ENCODE data around the gene HOXA4. TPM values are rescaled to one million over a fixed set of nuclear protein-coding genes. Genes with fewer than 3 reads are reported as not detected.
A peak's percentile ranks its signal among the peaks of the same experiment; 100 is the strongest.

The HOXA4 gene
- total RNA-seq, 1 donor from 2014 or later: 14.6 TPM

GRCh38 chr7:27123477-27124053 lies 7.0 kb downstream of the HOXA4 start:
- no peak for DNase-seq (ENCODE audit: low read depth)
- peak overlapping the region; percentile 77 for H3K4me3 ChIP-seq (ENCODE audit: low read depth, low read length)
- TF ChIP-seq, protein P1, sequence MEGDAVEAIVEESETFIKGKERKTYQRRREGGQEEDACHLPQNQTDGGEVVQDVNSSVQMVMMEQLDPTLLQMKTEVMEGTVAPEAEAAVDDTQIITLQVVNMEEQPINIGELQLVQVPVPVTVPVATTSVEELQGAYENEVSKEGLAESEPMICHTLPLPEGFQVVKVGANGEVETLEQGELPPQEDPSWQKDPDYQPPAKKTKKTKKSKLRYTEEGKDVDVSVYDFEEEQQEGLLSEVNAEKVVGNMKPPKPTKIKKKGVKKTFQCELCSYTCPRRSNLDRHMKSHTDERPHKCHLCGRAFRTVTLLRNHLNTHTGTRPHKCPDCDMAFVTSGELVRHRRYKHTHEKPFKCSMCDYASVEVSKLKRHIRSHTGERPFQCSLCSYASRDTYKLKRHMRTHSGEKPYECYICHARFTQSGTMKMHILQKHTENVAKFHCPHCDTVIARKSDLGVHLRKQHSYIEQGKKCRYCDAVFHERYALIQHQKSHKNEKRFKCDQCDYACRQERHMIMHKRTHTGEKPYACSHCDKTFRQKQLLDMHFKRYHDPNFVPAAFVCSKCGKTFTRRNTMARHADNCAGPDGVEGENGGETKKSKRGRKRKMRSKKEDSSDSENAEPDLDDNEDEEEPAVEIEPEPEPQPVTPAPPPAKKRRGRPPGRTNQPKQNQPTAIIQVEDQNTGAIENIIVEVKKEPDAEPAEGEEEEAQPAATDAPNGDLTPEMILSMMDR (conservative IDR thresholded peaks at IDR 0.05; ENCODE audit: low read depth, low read length): no peak

DNA sequence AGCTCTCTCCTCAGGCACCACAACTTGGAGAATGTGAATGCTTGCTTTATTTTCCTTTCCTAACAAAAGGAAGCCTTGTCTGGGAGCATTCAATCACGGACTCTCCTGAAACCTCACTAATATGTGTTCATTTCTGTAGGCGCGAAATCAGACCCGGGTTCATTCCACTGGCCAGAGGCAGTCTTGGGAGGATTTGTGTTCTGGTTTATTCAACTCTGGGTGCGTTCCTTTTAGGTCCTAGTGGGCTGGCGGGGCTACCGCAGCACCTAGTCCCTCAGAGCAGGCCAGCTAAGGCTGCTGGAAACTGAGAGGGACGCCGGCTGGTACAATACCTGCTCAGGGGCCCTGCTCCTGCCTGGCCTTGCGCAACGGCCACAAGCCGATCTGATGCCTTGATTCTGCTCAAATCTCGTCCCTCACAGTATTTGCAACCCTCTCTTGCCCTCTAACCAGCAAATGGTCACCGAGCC lies 7.5 kb downstream of the HOXA4 start:
- DNase-seq (ENCODE audit: low read depth): no peak
- H3K4me3 ChIP-seq (ENCODE audit: low read depth, low read length): peak overlapping the region; percentile 77
- TF ChIP-seq, protein P1 (conservative IDR thresholded peaks at IDR 0.05; ENCODE audit: low read depth, low read length): no peak

GRCh38 chr7:27122077-27122910 lies 8.3 kb downstream of the HOXA4 start:
- TF ChIP-seq, protein P1 (conservative IDR thresholded peaks at IDR 0.05; ENCODE audit: low read depth, low read length): no peak
- H3K4me3 ChIP-seq (ENCODE audit: low read depth, low read length): peak overlapping the region; percentile 77

GRCh38 chr7:27121684-27122076 lies 8.9 kb downstream of the HOXA4 start:
- peak overlapping the region; percentile 77 for H3K4me3 ChIP-seq (ENCODE audit: low read depth, low read length)
- DNase-seq (ENCODE audit: low read depth): no peak
- TF ChIP-seq, protein P1 (conservative IDR thresholded peaks at IDR 0.05; ENCODE audit: low read depth, low read length): no peak

More at GRCh38 chr7:27122077-27122910, 8.3 kb downstream of the HOXA4 start:
- no peak for DNase-seq (ENCODE audit: low read depth)

DNA sequence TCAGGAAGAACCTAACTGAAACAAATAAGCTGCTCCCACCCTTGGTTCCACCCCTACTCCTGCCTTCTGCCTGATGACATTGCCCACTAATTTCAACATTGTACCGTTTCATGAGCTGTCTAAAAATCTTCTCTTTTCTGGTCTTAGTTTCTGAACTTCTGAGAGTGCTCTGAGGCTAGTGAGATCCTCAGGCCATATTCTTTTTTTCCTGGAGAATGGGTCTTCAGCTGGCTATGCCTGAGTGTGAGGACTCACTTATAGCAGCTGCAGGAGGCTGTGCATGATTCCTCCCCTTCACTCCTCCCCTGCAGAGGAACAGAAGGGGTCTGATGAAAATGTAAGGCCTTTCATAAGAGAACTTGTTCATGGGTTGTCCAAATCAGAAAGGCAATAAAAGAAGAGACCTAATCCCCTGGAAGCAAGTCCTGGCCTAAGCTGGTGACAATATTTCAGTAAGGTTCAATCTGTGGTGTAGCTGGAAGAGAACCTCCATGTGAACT lies 11.1 kb downstream of the HOXA4 start:
- TF ChIP-seq, protein P1 (conservative IDR thresholded peaks at IDR 0.05; ENCODE audit: low read depth, low read length): no peak
- H3K4me3 ChIP-seq (ENCODE audit: low read depth, low read length): peak overlapping the region; percentile 77
- DNase-seq (ENCODE audit: low read depth): no peak

DNA sequence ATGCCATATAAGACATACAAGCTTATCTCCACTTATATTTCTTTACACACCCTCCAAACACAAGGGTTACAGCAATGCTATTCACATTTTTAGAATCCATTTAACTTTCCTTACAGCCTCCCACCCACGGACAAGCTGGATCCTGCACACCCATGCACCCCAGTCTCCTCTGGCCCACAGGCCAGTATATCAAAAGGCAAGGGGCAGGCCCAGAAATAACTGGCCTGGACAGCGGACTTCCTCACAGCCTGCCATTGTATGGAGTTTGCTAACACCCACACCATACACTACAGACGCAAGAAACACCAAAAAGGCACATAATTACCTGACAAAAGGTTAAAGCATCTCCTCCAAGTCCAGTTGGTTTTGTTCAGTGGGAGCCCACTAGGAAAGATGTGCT lies 12.0 kb downstream of the HOXA4 start:
- H3K4me3 ChIP-seq (ENCODE audit: low read depth, low read length): peak overlapping the region; percentile 74

More for the DNA sequence above, 12.0 kb downstream of the HOXA4 start:
- no peak for DNase-seq (ENCODE audit: low read depth)
- TF ChIP-seq, protein P1 (conservative IDR thresholded peaks at IDR 0.05; ENCODE audit: low read depth, low read length): no peak

Data from epithelial cell of proximal tubule (primary cell).